ENCODE results near the gene CNTNAP5. TPM values are rescaled to one million over a fixed set of nuclear protein-coding genes. Genes with fewer than 3 reads are reported as not detected.

Gene CNTNAP5
- total RNA-seq, 1 experiment from 2014 or later: 0.48 TPM

DNA sequence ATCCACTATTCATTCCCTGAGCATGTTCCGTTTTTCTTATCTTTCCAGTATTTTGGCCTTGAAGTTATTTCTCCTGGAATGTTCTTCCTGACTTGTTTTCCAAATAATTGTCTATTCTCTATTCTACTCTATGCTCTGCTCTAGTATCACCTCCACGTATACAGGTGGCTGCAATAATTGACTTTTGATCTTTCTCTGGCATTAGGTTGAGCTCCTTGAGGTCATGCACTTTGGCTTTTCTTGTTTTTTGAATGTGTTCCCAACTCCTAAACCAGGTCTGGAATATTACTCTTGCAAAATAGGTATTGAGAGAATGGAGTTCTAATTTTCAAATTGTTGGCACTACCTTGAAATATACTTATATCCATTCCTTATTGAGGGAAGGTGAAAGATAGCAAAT lies 550.4 kb downstream of the CNTNAP5 start:
- no peak for TF ChIP-seq CTCF (conservative IDR thresholded peaks at IDR 0.05)
- no peak overlapping the region for H4K91ac ChIP-seq (ENCODE audit: insufficient read length, low read depth, low read length)
- no peak overlapping the region for H4K5ac ChIP-seq (ENCODE audit: insufficient read length, low read depth, low read length)
- no peak overlapping the region for H3K9ac ChIP-seq (ENCODE audit: extremely low read depth, insufficient read length, low read length)
- no peaks in the 10 kb centered on the region for H3K9me3 ChIP-seq (ENCODE audit: control insufficient read depth, low read depth, low read length)
- H3K56ac ChIP-seq (ENCODE audit: insufficient read length, low read depth, low read length): no peak overlapping the region
- no peak overlapping the region for H2BK15ac ChIP-seq (ENCODE audit: low read depth, low read length)
- no peak overlapping the region for H2BK20ac ChIP-seq (ENCODE audit: low read depth, low read length, poor library complexity, severe bottlenecking)
- H3K79me2 ChIP-seq (ENCODE audit: insufficient read depth, low read length): no peaks in the 10 kb centered on the region
- no peaks in the 10 kb centered on the region for H3K4me1 ChIP-seq (ENCODE audit: insufficient read depth, low read length)
- H4K8ac ChIP-seq (replicated peaks; ENCODE audit: insufficient read length, low read depth, low read length): no peak overlapping the region
- no peak overlapping the region for H3K23ac ChIP-seq (ENCODE audit: insufficient read length, low read depth, low read length)
- no peaks in the 10 kb centered on the region for H3K79me1 ChIP-seq (ENCODE audit: insufficient read depth, low read depth, low read length, poor library complexity, severe bottlenecking)
- H4K20me1 ChIP-seq (ENCODE audit: control insufficient read depth, insufficient read depth, insufficient read length): no peaks in the 10 kb centered on the region
- peaks cover 2% of the 10 kb centered on the region in 2 experiments for H3K4me1 Mint-ChIP-seq
- H3K4ac ChIP-seq (ENCODE audit: low read depth, low read length): no peak overlapping the region
- no peaks in the 10 kb centered on the region for H3K36me3 Mint-ChIP-seq (ENCODE audit: insufficient read depth in 1 of 3, low read depth in 3 of 3)
- H2BK120ac ChIP-seq (ENCODE audit: low read depth, low read length, poor library complexity, severe bottlenecking): no peak overlapping the region
- H3K18ac ChIP-seq (ENCODE audit: insufficient read length, low read depth, low read length): no peak overlapping the region
- no peaks in the 10 kb centered on the region for H3K23me2 ChIP-seq (ENCODE audit: insufficient read length, low read depth, low read length, poor library complexity, severe bottlenecking)
- WGBS (ENCODE audit: extremely low coverage, insufficient read length, low lambda C conversion rate): no CpG with 5 or more reads among the region's 2 CpGs
- no peak overlapping the region for H2BK12ac ChIP-seq (ENCODE audit: insufficient read length, low read depth, low read length)
- H3K9me3 Mint-ChIP-seq: no peaks in the 10 kb centered on the region
- no peaks in the 10 kb centered on the region for H3K27me3 Mint-ChIP-seq (ENCODE audit: low read depth)
- no peak overlapping the region for H3T11ph ChIP-seq (ENCODE audit: low read length)
- H3K4me3 Mint-ChIP-seq: no peak overlapping the region
- no peaks in the 10 kb centered on the region for H3K27me3 ChIP-seq (ENCODE audit: insufficient read depth, low read length)
- H2BK5ac ChIP-seq (ENCODE audit: insufficient read length, low read length): no peak overlapping the region
- no peak overlapping the region for H2AK5ac ChIP-seq (ENCODE audit: insufficient read length, low read length)
- no peak overlapping the region for H3K27ac ChIP-seq (ENCODE audit: insufficient read length, low read depth, low read length)
- H3K27ac Mint-ChIP-seq: no peak overlapping the region
- no peak overlapping the region for H3K4me2 ChIP-seq (ENCODE audit: insufficient read depth, insufficient read length, low read length)
- no peak for DNase-seq
- no peak overlapping the region for H2AFZ ChIP-seq (ENCODE audit: low read length)
- no peak overlapping the region for H3K14ac ChIP-seq (ENCODE audit: insufficient read depth, low read length)
